D721Med (cell line): ENCODE measurements around the gene RALGAPB.

Experiments
- DNase-seq: peaks from one replicate; pipeline ENCODE4 v3.0.0; 2011; ENCODE audit warnings: low spot score; ENCODE audit not compliant: insufficient read length
- FAIRE-seq: peaks from 2 replicates; lab custom pipeline; 2011; peaks lifted over from hg19 to GRCh38; lab: Jason Lieb, UNC
- CTCF ChIP-seq: IDR thresholded peaks from 2 replicates; pipeline ENCODE4 v1.5.1; 2012; ENCODE audit warnings: mild to moderate bottlenecking, control low read depth; ENCODE audit not compliant: insufficient read depth; ENCODE audit errors: missing control alignments

RALGAPB gene

DNA sequence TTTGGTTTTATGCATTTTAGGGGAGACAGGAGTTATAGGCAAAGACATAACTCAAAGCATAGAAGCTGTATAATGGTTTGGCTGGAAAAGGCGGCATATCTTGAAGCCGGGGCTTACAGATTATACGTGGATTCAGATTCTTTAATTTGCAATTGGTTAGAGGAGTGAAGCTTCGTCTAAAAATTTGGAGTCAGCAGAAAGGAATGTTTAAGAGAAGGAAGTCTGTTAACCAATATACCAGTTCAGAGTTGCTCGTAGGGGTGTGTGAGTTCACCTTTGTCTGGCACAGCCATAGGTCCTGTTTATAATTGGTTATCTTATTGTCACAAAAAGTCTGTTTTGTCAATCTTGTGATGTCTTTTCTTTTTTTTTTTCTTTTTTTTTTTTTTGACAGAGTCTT, 137.9 kb downstream of the RALGAPB start:
- FAIRE-seq (no peak), DNase-seq (no peak)
- no peak for TF ChIP-seq CTCF

DNA sequence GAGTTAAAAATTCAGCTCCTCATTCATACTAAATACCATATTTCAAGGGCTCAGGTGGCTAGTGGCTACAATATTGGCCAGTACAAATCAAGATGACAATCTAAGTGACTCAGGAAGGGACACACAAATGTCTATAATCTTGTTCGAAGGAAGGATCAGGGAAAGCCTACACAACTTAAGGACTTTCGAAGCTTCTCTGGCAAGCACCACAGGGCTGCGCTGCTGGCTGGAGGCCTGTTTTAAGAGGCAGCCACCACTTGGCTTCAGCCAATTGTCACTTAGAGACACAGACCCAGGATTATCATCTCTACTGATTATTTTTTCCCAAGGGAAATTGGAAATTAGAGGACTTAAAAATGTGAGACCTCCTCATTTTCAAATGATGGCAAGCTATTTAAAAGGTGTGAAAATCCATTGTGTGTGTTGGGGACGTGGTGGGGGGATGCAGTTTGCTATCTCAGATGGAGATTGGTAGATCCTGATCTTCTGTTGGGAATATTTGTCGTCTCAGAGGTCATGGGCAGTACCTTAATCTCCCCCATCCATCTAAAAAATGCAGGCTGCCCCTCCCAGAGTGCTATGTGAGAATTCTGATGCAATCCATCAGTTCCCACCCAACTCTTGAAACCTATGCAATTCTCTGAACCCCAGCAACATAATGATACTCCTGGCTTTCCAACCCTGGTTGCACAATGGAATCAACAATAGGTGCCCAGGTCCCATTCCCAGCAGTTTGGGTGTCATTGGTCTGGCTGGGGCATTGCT, 140.3 kb downstream of the RALGAPB start:
- no peak for TF ChIP-seq CTCF
- DNase-seq (no peak), FAIRE-seq (no peak)

DNA sequence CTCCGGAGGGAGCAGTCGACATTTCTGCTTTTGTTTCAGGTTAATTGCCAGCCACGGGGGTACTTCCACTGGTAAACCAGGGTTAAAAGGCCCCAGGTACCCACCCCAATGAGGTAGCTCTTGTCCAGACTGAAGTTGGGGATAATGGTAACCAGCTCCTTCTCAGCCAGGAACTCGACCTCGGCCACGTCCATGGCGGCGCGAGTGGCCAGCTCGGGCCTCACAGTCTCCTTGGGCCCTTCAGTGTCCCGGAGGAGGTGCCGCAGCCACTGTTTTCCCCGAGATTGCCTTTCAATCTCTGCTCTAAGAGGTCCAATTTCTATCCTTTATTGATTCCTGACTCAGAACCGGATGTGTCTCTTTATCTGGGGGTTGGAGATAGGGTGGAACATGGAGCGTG, 142.6 kb downstream of the RALGAPB start:
- DNase-seq, result no peak
- no peak for FAIRE-seq
- no peak for TF ChIP-seq CTCF

GRCh38 chr20:38616457-38616856, 143.8 kb downstream of the RALGAPB start:
- DNase-seq (no peak), FAIRE-seq (no peak)
- TF ChIP-seq CTCF, result no peak

DNA sequence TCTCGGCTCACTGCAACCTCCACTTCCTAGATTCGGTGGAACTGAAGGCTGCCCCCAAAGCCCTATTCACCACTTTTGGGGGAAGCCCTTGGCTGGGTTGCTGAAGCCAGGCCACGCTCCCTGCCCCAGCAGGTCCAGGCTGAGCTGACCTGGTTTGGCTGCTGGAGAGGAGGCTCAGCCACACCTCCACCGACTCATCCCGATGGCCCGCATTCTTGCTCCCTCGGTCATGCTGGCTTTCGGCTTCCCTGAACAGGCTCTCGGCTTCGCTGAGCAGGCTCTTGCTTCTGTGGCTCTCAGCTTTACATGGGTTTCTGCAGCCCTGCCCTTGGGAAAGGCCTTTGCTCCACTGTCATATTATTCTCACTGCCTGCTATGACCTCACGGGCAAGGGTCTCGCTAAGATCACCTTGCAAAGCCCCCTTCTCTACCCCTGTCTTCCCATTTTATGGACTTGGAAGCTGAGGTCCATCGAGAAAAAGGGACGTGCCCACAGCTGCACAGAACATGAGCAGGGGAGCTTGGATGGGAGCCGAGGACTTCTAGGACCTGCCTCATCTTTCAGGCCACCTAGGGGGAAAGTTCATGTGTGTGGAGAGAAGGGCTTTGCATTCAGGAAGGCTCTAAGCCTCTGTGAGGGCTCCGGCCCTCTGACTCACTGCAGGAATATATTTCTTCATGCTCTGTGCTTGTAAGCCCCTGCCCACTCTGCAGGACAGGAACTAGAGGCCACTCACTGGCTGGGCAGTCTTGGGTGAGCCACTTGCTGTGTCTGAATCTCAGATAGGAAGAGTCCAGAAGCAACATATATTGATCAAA, 144.6 kb downstream of the RALGAPB start:
- TF ChIP-seq CTCF, result no peak
- FAIRE-seq (no peak), DNase-seq (no peak)

DNA sequence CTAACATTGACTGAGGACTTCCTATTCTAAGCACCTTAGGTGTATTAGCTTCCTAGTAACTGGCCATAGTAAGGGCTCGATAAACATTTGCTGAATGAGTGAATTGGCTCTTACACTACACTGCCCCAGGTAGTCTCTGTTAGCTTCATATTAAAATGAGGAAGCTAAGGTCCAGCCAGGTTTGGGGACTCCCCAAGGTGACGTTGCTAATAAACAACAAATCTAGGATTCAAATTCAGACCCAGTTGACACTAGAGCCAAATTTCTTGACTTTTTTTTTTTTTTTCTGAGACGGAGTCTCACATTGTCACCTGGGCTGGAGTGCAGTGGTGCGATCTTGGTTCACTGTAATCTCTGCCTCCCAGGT, 145.2 kb downstream of the RALGAPB start:
- no peak for FAIRE-seq
- no peak for TF ChIP-seq CTCF
- DNase-seq, result no peak

GRCh38 chr20:38620441-38620840, 147.8 kb downstream of the RALGAPB start:
- no peak for TF ChIP-seq CTCF
- no peak for FAIRE-seq
- no peak for DNase-seq
